HUDEP-2 (cell line): ENCODE data around the gene ATXN7.

Experiments used
- DNase-seq, 76 experiments: peaks; one replicate each; lab custom pipeline; 2025; ENCODE audit not compliant: unreplicated experiment in 76 of 76; lab: John Stamatoyannopoulos, UW

Gene ATXN7

DNA sequence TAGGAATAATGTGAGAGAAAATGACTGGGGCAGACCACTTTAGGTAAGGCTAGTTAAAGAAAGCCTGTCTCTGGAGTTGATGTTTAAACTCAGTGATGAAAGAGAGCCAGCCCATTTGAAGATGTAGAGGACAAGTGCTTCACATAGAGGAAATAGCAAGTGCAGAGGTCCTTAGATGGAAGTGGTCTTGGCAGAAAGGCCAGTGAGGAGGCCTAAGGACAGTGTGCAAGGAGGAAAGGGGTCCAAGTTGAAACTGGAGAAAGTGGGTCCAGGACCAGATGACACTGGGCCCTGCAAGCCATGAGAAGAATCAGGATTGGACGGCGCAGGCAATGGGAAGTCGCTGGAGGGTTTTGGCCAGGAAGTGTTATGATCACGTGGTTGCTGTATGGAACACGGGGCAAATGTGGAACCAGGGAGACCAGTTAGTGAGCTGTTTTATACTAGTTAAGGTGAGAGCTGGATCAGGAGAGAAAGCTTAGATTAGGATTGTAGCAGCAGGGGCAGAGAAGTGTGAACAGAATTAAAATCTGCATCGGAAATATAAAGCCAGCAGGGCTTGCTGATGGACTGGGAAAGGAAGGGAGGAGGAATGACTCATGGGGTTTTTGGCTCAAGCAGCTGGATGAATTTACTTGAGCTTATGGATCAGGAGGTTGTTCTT lies 96.5 kb downstream of the ATXN7 start:
- peak in 17 of 76 experiments; percentile 5 to 57 (median 16) for DNase-seq

DNA sequence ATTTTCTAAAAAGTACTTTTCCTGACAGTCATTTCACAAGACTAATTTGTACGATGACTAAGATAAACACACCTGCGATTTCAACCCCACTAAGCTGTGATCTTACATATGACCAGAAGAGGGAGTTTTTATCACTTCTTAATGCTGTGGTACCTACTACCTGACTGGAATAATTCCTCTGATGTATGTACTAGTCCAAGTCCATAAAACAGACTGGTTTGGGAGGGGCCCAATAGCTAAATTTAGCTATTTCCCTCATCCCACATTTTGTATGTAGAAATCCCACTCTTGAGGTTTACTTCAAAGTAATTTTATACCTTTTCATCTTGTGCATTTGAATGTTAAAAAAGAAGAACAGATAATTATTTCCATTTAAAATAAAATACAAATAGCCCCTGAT lies 98.2 kb downstream of the ATXN7 start:
- DNase-seq: peak in 19 of 76 experiments; percentile 4 to 44 (median 21)

DNA sequence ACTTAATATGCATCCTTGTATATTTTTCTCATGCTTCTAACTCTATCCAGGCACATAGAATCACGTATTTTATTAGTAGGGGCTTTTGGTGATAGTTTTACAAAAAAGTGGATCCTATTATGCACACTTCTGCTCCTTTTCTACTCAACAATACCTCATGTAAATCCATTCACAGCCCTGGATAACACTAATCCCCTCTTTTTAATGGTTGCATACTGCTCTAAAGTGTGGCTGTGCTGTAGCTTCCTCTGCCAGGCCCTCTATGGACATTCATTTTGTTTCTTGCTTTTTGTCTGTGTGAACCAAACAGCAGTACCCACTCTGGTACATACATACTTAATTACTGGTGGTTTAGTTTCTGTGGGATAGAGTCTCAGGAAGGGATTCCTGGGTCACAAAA lies 99.8 kb downstream of the ATXN7 start:
- no peak for DNase-seq

- peak in 8 of 76 experiments; percentile 6 to 16 (median 13) for DNase-seq
Observed at GRCh38 chr3:63964681-63965485, 101.2 kb downstream of the ATXN7 start.

- DNase-seq: no peak
Observed at GRCh38 chr3:63966007-63966406, 102.3 kb downstream of the ATXN7 start.

DNA sequence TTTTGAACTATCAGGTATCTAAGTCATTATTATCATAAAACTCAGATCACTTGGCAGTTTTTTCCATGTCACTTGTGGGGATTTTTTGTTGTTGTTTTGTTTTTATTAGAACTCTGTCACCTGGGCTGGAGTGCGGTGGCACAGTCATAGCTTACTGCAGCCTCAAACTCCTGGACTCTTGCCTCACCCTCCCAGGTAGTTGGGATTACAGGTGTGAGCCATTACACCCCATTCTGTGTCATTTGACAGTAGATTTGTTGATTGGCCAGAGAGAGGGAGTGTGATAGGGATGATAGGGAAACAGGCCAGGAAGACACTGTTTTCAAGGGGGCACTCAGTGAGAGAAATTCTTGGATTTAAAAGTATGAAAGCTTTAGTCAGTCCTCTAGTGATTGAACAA lies 103.2 kb downstream of the ATXN7 start:
- DNase-seq: no peak

GRCh38 chr3:63967675-63968611 lies 104.3 kb downstream of the ATXN7 start:
- peak in 64 of 76 experiments; percentile 3 to 72 (median 36) for DNase-seq

DNA sequence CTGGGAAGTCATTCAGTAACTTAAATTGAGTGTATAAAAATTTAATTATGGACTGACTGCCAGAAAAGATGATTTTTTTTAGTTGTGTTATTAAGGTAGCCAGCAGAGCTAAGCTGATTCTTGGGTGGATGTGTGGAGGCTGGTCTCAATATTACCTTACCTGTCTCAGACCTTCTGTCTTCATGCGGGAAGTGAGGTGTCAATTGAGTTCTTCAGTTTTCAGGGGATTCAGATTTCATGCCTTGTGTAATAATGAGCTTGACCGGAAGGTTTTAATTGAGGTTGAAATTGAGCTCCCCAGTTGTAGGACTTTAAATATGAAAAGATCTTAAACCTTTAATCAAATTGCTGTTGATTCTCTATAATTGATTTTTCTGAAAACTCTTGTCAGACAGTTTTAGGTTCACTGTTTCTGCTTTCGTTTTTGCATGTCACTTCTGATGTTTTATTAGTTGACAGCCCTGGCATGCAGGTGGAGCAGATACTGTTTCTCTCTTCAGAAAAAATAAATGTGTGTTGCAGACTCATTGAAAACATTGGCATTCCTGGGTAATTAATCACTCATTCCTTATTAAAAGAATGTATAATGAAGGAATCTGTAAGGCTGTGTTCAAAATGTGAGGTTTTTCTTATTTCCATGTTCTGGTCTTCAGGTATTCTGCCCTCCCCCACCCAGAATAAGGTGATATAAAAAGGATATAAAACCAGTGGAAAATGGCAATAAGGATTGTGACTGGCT lies 105.1 kb downstream of the ATXN7 start:
- DNase-seq: no peak

DNA sequence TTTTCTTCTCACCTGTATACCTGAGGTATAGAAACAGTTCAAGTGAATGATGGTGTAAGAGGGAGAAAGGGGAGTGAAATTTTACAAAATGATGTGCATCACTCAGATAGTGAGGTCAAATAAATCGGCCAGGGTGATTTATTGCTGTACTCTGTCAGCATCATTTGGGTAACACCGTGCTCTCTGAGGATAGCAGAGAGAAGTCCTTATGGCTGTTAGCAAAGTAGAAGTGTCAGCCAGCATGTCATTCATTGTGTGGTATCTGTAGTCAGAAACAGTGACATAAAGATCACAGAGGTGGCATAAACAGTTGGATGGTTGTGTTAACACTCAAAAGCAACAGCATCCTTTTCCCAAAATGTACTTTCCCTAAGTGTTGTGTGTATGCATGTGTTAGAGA lies 106.2 kb downstream of the ATXN7 start:
- DNase-seq: no peak

GRCh38 chr3:63970631-63971475 lies 107.2 kb downstream of the ATXN7 start:
- no peak for DNase-seq

GRCh38 chr3:63972196-63972595 lies 108.5 kb downstream of the ATXN7 start:
- no peak for DNase-seq

DNA sequence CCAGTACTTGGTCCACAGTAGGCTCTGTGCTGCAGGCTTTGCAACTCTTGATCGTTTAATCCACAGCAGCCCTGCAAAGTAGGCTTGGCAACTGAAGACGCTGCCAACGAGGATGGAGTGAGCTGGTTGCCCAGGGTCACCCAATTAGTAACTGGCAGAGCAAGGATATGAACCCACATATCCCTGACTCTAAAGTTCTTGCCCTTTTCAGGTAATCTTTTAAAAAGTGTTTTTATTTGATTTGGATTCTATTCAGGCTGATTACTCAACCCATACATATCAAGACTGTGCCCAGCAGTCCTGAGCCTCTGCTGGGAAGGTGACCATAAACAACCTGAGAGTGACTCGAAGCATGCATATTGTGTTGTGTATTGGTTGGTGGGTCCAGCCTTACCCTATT lies 109.3 kb downstream of the ATXN7 start:
- DNase-seq: no peak

DNA sequence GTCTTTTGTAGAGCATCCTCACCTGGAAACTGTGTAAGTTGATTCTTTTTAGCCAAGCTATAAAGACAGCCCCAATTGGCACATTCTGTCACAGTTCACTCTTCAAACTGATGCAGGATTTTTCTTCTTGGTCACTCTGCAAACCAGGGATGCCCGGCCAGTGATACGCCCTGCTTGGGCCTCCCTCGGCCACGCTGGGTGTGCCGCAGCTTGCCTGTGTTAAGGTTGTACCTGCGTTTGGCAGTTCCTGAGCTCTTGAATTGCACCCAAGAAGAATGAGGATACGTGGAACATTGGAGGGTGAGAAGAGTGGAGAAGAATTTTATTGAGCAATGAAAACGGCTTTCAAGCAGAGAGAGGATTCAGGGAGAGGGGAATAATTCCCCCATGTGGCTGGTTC lies 109.7 kb downstream of the ATXN7 start:
- DNase-seq: no peak

- no peak for DNase-seq
Observed at GRCh38 chr3:63974451-63974850, 110.8 kb downstream of the ATXN7 start.

DNA sequence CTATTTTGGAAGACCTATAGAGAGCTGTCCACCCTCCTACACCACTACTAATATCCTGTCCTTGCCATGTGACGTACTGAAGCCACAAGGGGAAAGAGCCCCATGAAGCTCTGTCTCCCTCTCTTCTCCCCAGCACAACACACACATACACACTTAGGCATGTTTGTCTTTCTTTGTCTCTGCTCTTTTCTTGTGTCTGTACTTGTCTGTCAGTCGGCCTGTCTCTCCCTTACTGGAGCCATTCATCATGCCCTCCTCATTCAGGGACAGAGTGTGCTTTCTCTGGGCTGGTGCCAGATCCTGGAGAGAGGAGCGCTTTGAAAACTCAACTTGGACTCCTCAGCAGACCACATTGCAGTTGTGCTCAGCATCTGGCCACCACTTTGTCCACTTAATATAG lies 112.1 kb downstream of the ATXN7 start:
- DNase-seq: no peak

DNA sequence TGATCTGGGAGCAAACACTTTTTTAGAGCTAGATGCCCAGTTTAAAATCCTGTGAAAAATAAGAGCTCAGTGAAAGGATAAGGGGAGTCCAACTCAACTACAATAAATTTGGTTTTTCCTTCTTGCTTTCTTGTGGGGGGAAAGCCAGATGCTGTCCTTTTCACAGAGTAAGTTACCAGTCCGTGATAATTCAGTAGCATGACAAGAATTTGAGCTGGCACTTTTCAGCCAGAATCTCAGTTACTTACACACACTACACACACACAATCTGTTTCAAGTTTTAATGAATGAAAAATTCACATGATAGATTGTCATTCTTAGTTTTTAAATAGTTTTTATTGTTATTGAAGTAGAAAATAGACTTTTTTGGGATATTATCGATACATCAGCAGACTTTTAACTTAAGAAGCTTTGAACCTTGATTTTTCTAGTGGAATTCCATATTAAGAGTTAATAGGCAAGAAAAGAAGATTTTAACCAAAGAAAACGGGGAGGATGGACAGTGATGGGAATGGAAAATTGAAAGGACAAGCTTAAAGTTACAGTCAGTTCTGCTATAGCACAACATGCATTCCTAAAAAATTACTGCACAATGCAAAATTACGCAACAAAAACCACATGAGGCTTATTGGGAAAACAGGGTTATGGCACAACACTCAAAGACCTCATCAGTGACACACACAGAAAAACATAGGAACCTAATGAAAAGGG lies 112.6 kb downstream of the ATXN7 start:
- no peak for DNase-seq

DNA sequence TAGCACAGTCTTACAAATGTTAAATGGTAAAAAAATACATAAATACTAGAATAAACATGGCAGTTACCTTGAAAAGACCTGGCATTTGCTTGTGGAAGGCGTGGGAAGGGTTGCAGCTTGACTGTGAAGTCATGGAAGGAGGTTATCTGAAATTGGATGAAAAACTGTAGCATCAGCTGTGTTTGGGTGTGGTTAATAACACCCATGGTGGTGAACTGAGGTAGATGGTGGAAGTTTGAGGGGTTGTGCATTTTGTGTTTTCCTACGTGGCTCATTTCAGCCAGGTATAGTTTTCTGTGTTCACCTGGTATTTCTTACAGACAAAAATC lies 113.2 kb downstream of the ATXN7 start:
- DNase-seq: no peak

- DNase-seq: no peak
Observed at GRCh38 chr3:63977893-63978292, 114.2 kb downstream of the ATXN7 start.
